ENCODE measurements around the gene MTARC2. TPM values are rescaled to one million over a fixed set of nuclear protein-coding genes. Genes with fewer than 3 reads are reported as not detected.

The MTARC2 gene
- total RNA-seq, 4 donors from 2014 or later, result 1.5 to 6.7 (median 6.1) TPM

DNA sequence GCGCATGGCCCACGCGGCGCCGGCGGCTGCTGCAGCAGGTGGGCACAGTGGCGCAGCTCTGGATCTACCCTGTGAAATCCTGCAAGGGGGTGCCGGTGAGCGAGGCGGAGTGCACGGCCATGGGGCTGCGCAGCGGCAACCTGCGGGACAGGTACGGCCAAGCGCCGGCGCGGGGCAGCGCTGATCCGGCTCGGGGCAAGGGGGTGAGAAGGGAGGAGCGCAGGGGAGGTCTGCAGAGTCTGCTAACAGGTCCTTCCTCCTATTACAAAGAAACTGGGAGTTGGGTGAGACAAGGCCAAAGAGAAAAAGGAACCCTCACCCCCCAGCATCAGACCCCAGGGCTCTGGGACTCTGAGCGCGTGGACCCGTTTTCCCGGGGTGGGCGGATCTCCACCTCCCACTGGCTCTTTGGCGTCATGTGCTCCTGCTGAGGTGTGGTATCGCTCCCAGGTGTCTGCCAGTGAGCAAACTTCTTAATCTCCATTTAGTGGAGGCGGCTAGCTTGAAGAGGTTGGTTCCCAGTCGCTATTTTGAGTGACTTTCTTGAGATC lies 39.0 kb downstream of the MTARC2 start:
- Histone ChIP-seq H3K9me3 (no peaks in the 10 kb centered on the region), H3K4me3 (peak overlapping the region; percentile 46 to 69 (median 66)), H3K27me3 (peaks cover 0 to 5% (median 0%) of the 10 kb centered on the region in 4 donors), H3K36me3 (peaks cover 0 to 7% (median 0%) of the 10 kb centered on the region in 3 donors), H3K27ac (peak overlapping the region; percentile 62 to 81 (median 75)), H3K4me1 (peaks cover 4 to 50% (median 19%) of the 10 kb centered on the region in 3 donors)
- no peak for DNase-seq
- TF ChIP-seq, protein P1, sequence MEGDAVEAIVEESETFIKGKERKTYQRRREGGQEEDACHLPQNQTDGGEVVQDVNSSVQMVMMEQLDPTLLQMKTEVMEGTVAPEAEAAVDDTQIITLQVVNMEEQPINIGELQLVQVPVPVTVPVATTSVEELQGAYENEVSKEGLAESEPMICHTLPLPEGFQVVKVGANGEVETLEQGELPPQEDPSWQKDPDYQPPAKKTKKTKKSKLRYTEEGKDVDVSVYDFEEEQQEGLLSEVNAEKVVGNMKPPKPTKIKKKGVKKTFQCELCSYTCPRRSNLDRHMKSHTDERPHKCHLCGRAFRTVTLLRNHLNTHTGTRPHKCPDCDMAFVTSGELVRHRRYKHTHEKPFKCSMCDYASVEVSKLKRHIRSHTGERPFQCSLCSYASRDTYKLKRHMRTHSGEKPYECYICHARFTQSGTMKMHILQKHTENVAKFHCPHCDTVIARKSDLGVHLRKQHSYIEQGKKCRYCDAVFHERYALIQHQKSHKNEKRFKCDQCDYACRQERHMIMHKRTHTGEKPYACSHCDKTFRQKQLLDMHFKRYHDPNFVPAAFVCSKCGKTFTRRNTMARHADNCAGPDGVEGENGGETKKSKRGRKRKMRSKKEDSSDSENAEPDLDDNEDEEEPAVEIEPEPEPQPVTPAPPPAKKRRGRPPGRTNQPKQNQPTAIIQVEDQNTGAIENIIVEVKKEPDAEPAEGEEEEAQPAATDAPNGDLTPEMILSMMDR (IDR thresholded peaks at IDR 0.05), result no peak
- no peak for TF ChIP-seq POLR2A (IDR thresholded peaks at IDR 0.05)
- 10% methylated on average over 9 of the region's 32 CpGs; no CpG with 5 or more reads in 1 of the 2 donors for WGBS, 2 donors
- intact Hi-C loops (cut with DNase I), result no loop called here

DNA sequence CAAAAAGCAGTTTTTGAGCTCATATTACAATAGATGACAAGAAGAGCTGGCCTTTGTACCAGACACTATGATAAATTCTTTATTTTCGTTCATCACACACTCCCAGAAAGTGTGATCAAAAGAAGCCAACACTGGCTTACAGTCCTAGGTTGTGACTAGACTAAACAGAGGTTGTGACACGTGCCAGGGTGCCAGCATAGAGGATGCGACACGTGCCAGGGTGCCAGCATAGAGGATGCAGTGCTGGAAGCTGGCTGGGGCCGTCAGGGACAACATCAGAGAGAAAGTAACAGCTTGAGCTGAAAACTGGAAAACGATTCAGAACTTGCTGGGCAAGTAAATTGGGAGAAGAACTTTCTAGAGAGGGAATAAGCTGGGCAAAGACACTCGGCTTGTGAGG lies 40.8 kb downstream of the MTARC2 start:
- no peak overlapping the region for H3K4me3 ChIP-seq
- TF ChIP-seq POLR2A (IDR thresholded peaks at IDR 0.05), result no peak
- TF ChIP-seq, protein P1 (IDR thresholded peaks at IDR 0.05), result no peak
- DNase-seq, result no peak
- 66 to 79% methylated on average over 7 of the region's 7 CpGs for WGBS, 2 donors
- peaks cover 4 to 53% (median 19%) of the 10 kb centered on the region in 3 donors for H3K4me1 ChIP-seq
- H3K27me3 ChIP-seq, result peaks cover 0 to 5% (median 0%) of the 10 kb centered on the region in 4 donors
- peak overlapping the region in 3 of 4 donors; percentile 13 to 81 (median 13) for H3K27ac ChIP-seq
- H3K36me3 ChIP-seq, result no peaks in the 10 kb centered on the region
- H3K9me3 ChIP-seq, result no peaks in the 10 kb centered on the region
- intact Hi-C loops (cut with DNase I), result no loop called here

DNA sequence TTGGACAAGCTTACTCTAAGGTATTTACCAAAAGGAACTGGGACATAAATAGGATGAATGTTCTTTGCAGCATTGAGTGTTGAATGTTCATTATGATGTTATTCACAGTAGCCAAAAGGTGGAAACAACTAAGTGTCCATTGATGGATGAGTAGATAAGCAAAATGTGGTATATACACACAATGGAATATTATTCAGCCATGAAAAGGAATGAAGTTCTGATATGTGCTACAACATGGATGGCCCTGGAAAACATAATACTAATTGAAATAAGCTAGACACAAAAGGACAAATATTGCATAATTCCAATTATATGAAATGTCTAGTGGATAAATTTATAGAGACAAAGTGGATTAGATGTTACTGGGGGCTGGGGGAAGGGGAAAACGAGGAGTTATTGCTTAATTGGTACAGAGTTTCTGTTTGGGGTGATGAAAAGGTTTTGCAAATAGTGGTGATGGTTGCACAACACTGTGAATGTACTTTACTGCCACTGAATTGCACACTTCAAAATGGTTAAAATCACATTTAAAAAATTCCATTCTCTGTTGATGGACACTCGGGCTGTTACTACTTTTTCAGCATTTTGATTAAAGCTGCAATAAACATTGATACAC lies 41.5 kb downstream of the MTARC2 start:
- TF ChIP-seq, protein P1 (IDR thresholded peaks at IDR 0.05), result no peak
- TF ChIP-seq POLR2A (IDR thresholded peaks at IDR 0.05), result no peak
- intact Hi-C loops (cut with DNase I), result no loop called here
- H3K4me1 ChIP-seq, result peaks cover 4 to 53% (median 19%) of the 10 kb centered on the region in 3 donors
- H3K27me3 ChIP-seq, result peaks cover 0 to 5% (median 0%) of the 10 kb centered on the region in 4 donors
- DNase-seq, result no peak
- no peaks in the 10 kb centered on the region for H3K36me3 ChIP-seq
- peak overlapping the region in 1 of 4 donors; percentile 11 for H3K27ac ChIP-seq
- no peak overlapping the region for H3K4me3 ChIP-seq
- WGBS, 2 donors, result 52 to 68% methylated on average over 2 of the region's 2 CpGs
- no peaks in the 10 kb centered on the region for H3K9me3 ChIP-seq

DNA sequence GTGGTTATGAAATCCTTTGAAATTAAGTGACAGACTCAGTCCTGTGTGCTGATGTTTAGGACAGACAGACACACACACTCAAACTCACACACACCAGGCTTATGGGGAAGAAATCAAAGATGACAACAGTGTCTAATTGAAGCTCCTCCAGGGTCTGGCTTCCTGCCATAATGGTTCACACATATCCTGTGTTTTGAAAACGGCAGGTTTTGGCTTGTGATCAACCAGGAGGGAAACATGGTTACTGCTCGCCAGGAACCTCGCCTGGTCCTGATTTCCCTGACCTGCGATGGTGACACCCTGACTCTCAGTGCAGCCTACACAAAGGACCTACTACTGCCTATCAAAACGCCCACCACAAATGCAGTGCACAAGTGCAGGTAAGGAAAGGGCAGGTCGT lies 43.2 kb downstream of the MTARC2 start:
- 19 to 28% methylated on average over 6 of the region's 6 CpGs for WGBS, 2 donors
- TF ChIP-seq POLR2A (IDR thresholded peaks at IDR 0.05), result no peak
- TF ChIP-seq, protein P1 (IDR thresholded peaks at IDR 0.05), result no peak
- Histone ChIP-seq H3K27ac (peak overlapping the region in 3 of 4 donors; percentile 47 to 68 (median 56)), H3K9me3 (no peaks in the 10 kb centered on the region), H3K36me3 (peaks cover 0 to 2% (median 0%) of the 10 kb centered on the region in 3 donors), H3K27me3 (peaks cover 0 to 5% (median 0%) of the 10 kb centered on the region in 4 donors), H3K4me1 (peaks cover 4 to 37% (median 11%) of the 10 kb centered on the region in 3 donors), H3K4me3 (no peak overlapping the region)
- intact Hi-C loops (cut with DNase I), result no loop called here
- no peak for DNase-seq

DNA sequence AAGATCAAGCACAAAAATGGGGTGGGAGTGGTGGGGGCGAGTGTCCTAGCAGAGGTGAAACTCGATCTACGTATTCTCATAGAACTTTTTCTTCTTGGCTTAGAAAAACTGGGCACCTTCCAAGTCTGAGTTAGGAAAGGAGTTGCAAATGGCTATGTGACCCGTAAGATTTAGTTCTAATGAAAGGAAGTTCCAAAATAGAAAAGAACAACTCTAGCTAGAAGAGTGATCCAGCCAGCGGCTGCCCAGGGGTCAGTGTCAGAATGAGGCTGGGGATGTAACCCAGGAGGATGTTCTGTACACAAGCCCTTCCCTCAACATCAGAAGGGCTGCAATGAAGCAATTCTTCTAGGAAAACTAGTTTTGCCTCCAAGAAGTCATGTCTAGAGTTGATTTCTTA lies 43.8 kb downstream of the MTARC2 start:
- peaks cover 0 to 9% (median 0%) of the 10 kb centered on the region in 3 donors for H3K36me3 ChIP-seq
- TF ChIP-seq, protein P1 (IDR thresholded peaks at IDR 0.05), result no peak
- no peak for TF ChIP-seq POLR2A (IDR thresholded peaks at IDR 0.05)
- H3K27ac ChIP-seq, result peak overlapping the region in 3 of 4 donors; percentile 47 to 68 (median 56)
- no peaks in the 10 kb centered on the region for H3K9me3 ChIP-seq
- no peak overlapping the region for H3K4me3 ChIP-seq
- 43 to 58% methylated on average over 5 of the region's 5 CpGs for WGBS, 2 donors
- H3K27me3 ChIP-seq, result peaks cover 0 to 1% (median 0%) of the 10 kb centered on the region in 4 donors
- intact Hi-C loops (cut with DNase I), result no loop called here
- peaks cover 4 to 31% (median 8%) of the 10 kb centered on the region in 3 donors for H3K4me1 ChIP-seq
- DNase-seq, result no peak

Measured in esophagus squamous epithelium (tissue), 5 donors.